ENCODE data around the gene MYEOV. TPM values are rescaled to one million over a fixed set of nuclear protein-coding genes. Genes with fewer than 3 reads are reported as not detected.

MYEOV gene
- total RNA-seq, 4 donors from 2014 or later = not detected

DNA sequence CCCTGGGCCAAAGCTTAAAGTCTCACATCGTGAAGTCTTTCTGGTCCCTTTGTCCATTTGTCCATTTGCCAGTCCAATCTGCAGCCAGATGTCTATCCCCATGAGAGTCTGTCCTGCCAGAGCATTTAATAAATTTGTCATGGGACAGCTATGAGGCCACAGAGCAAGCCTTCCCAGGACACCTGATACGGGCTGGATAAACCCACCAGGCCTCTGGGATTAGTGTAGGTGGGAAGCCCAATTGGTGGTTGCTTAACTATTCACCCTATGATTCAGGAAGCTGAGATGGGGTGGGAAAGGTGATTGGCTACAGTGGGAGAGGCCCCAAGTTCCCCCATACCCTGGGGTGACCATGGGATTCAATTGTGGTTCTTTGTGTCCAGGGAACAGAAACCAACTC, 39.9 kb downstream of the MYEOV start:
- no peaks in the 10 kb centered on the region for H3K27me3 ChIP-seq
- no peak overlapping the region for H3K27ac ChIP-seq (replicated peaks in 1 of 4)
- intact Hi-C loops (cut with DNase I) = no loop called here
- no peak for DNase-seq (ENCODE audit: extremely low spot score)
- TF ChIP-seq POLR2AphosphoS5 (IDR thresholded peaks at IDR 0.05) (no peak), CTCF (IDR thresholded peaks at IDR 0.05) (no peak), POLR2A (IDR thresholded peaks at IDR 0.05; ENCODE audit: low read depth) (no peak), EP300 (IDR thresholded peaks at IDR 0.05) (no peak)
- no peaks in the 10 kb centered on the region for H3K4me1 ChIP-seq
- no peaks in the 10 kb centered on the region for H3K36me3 ChIP-seq
- H3K9me3 ChIP-seq = peaks cover 0 to 4% (median 0%) of the 10 kb centered on the region in 4 donors
- 80% methylated on average over 2 of the region's 2 CpGs for WGBS
- H3K4me3 ChIP-seq = no peak overlapping the region

GRCh38 chr11:69335007-69335780, 41.2 kb downstream of the MYEOV start:
- Histone ChIP-seq H3K36me3 (no peaks in the 10 kb centered on the region), H3K9me3 (peaks cover 0 to 4% (median 0%) of the 10 kb centered on the region in 4 donors), H3K27me3 (no peaks in the 10 kb centered on the region), H3K4me1 (no peaks in the 10 kb centered on the region), H3K27ac (replicated peaks in 1 of 4) (no peak overlapping the region), H3K4me3 (no peak overlapping the region)
- TF ChIP-seq EP300 (IDR thresholded peaks at IDR 0.05) (no peak), POLR2AphosphoS5 (IDR thresholded peaks at IDR 0.05) (no peak), POLR2A (IDR thresholded peaks at IDR 0.05; ENCODE audit: low read depth) (no peak), CTCF (IDR thresholded peaks at IDR 0.05) (no peak)
- intact Hi-C loops (cut with DNase I) = no loop called here
- 90% methylated on average over 14 of the region's 15 CpGs for WGBS
- DNase-seq (ENCODE audit: extremely low spot score) = no peak

- H3K36me3 ChIP-seq = no peaks in the 10 kb centered on the region
- H3K9me3 ChIP-seq = peaks cover 0 to 4% (median 0%) of the 10 kb centered on the region in 4 donors
- H3K4me3 ChIP-seq = no peak overlapping the region
- H3K27ac ChIP-seq (replicated peaks in 1 of 4) = no peak overlapping the region
- DNase-seq (ENCODE audit: extremely low spot score) = no peak
- no peak for TF ChIP-seq EP300 (IDR thresholded peaks at IDR 0.05)
- no peak for TF ChIP-seq POLR2A (IDR thresholded peaks at IDR 0.05; ENCODE audit: low read depth)
- TF ChIP-seq CTCF (IDR thresholded peaks at IDR 0.05) = no peak
- TF ChIP-seq POLR2AphosphoS5 (IDR thresholded peaks at IDR 0.05) = no peak
- no peaks in the 10 kb centered on the region for H3K27me3 ChIP-seq
- H3K4me1 ChIP-seq = no peaks in the 10 kb centered on the region
- 90% methylated on average over 10 of the region's 12 CpGs for WGBS
- intact Hi-C loops (cut with DNase I) = no loop called here
Observed at GRCh38 chr11:69335781-69336405, 41.9 kb downstream of the MYEOV start.

- H3K36me3 ChIP-seq = no peaks in the 10 kb centered on the region
- intact Hi-C loops (cut with DNase I) = no loop called here
Observed at GRCh38 chr11:69337211-69337721, 43.3 kb downstream of the MYEOV start.

More at GRCh38 chr11:69337211-69337721, 43.3 kb downstream of the MYEOV start:
- H3K4me1 ChIP-seq = no peaks in the 10 kb centered on the region
- H3K27me3 ChIP-seq = no peaks in the 10 kb centered on the region
- DNase-seq (ENCODE audit: extremely low spot score) = no peak
- no peak overlapping the region for H3K4me3 ChIP-seq
- TF ChIP-seq POLR2A (IDR thresholded peaks at IDR 0.05; ENCODE audit: low read depth) (no peak), EP300 (IDR thresholded peaks at IDR 0.05) (no peak), POLR2AphosphoS5 (IDR thresholded peaks at IDR 0.05) (no peak), CTCF (IDR thresholded peaks at IDR 0.05) (no peak)
- 68% methylated on average over 6 of the region's 6 CpGs for WGBS
- H3K27ac ChIP-seq (replicated peaks in 1 of 4) = no peak overlapping the region
- H3K9me3 ChIP-seq = no peaks in the 10 kb centered on the region

Measured in esophagus muscularis mucosa (tissue), 4 donors.